SK-N-MC (cell line): ENCODE measurements around the gene TMEM222.

Source experiments
- EZH2 ChIP-seq: fragments of 200-600 bp; sonication (generic); IDR thresholded peaks from one replicate; pipeline ENCODE4 v1.6.1; 2017; ENCODE audit warnings: antibody characterized with exemption
- POLR2AphosphoS5 ChIP-seq: IDR thresholded peaks from 2 replicates; pipeline ENCODE4 v1.6.1; 2012; ENCODE audit warnings: mild to moderate bottlenecking, low read depth, low read length, borderline replicate concordance

DNA sequence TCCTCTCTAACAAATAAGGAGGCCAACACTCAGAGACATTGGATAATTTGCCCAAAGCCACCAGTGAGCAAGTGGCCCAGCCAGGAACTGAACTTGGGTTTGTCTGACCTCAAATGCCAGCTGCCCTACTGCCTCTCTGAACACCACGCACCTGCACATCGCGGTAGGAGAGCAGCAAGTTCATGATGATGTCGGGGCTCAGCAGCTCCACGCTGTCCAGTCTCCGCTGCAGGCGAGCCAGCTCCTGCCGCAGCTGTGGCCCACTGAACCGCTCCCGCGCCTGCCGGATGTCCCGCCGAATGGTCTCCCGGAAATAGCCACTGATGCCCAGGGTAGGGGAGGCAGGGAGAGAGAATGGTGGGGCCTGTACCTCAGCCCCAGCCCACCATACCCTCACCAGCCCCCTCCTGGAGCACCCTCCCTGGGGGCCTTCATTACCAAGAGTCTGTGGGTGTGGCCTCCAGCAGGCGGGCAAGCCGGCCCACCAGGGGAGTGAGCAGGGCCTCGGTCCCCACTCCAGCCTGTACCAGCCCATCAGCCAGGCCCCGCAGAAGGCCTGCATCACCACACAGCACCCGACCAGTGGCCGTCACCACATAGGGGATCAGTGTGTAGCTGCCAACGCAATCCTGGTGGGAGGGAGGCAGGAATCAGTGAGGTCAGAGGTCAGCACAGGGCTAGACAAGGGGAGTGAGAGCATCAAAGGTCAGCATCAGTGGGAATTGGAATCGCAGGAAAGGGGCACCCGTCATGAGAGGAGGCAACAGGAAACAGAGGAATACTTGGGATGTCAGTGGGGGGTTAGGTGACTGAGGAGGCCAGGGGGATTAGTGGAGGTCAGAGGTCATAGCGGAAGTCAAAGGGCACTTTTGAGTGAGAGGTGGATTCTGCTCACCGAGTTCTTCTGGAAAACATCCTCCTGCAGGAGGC lies 42.1 kb downstream of the TMEM222 start:
- TF ChIP-seq POLR2AphosphoS5 (no peak), EZH2 (no peak)
